ENCODE data around the gene KLRC1. TPM values are rescaled to one million over a fixed set of nuclear protein-coding genes. Genes with fewer than 3 reads are reported as not detected.
"Not testable (repeated sequence)": the region's sequence is repeated elsewhere in the genome, so short reads cannot be mapped to it uniquely, and the experiment has no call there.

Gene KLRC1
- 100 to 1,000 TPM; 200 to 440 (median 285) TPM for polyA plus RNA-seq

DNA sequence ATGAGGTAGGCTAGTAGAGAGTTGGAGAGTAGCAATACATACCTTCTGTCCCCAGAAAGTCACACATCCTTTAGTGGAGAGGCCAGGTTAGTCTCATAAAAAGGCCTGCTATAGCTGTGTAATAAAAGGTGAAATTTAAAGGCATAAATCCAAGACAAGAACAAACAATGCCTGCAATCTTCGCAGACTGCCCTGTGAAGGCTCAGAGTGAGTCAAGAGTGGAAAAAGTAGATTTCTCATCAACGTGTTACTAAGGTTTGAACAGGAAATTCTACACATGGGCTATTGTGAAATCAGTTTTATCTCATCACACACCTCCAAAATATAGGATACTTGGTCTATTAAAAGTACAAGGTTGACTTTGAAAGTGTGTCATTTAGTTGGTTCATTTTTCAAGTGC lies at the start of gene KLRC1:
KLRC1 (minus strand) TSS at position 222 of the 400 bp plus-strand sequence. CDS start 2,221 bp downstream, outside the sequence.
- H3K4me3 Mint-ChIP-seq, result peak within 1 kb of the TSS; percentile 85 to 98 (median 92)
- H3K27ac Mint-ChIP-seq, result peak within 1 kb of the TSS; percentile 86 to 97 (median 88)
- H3K4me1 Mint-ChIP-seq, result peaks cover 34 to 69% of the 10 kb centered on the region in 2 donors
- H3K36me3 Mint-ChIP-seq, result peaks cover 34 to 54% (median 47%) of the 10 kb centered on the region in 3 donors
- H3K9me3 Mint-ChIP-seq, result peaks cover 20 to 27% (median 26%) of the 10 kb centered on the region in 6 donors
- peak; percentile 22 to 53 (median 43) for DNase-seq
- peaks cover 0 to 5% (median 2%) of the 10 kb centered on the region in 3 donors for H3K27me3 Mint-ChIP-seq (ENCODE audit: low read depth in 3 of 3)

GRCh38 chr12:10501030-10501429 lies 47.9 kb upstream of the KLRC1 start:
- Mint-ChIP-seq H3K4me1 (peaks cover 32 to 50% of the 10 kb centered on the region in 2 donors), H3K4me3 (peak overlapping the region in 1 of 5 donors; percentile 78), H3K9me3 (no peaks in the 10 kb centered on the region), H3K36me3 (no peaks in the 10 kb centered on the region), H3K27ac (peak overlapping the region in 4 of 6 donors; percentile 8 to 84 (median 48)), H3K27me3 (ENCODE audit: low read depth in 3 of 3) (peaks cover 0 to 4% (median 3%) of the 10 kb centered on the region in 3 donors)
- peak in 2 of 3 donors; percentile 20 to 30 for DNase-seq

- Mint-ChIP-seq H3K4me3 (peak overlapping the region; percentile 59 to 80 (median 66)), H3K27ac (peak overlapping the region; percentile 80 to 98 (median 91)), H3K9me3 (no peaks in the 10 kb centered on the region), H3K27me3 (ENCODE audit: low read depth in 3 of 3) (peaks cover 0 to 7% (median 6%) of the 10 kb centered on the region in 3 donors), H3K4me1 (peaks cover 32 to 50% of the 10 kb centered on the region in 2 donors), H3K36me3 (no peaks in the 10 kb centered on the region)
- DNase-seq, result no peak
Measured at GRCh38 chr12:10498042-10498441, 44.9 kb upstream of the KLRC1 start.

- DNase-seq, result peak; percentile 78 to 87 (median 86)
- no peaks in the 10 kb centered on the region for H3K36me3 Mint-ChIP-seq
- H3K27ac Mint-ChIP-seq, result peak overlapping the region; percentile 80 to 98 (median 91)
- peaks cover 32 to 50% of the 10 kb centered on the region in 2 donors for H3K4me1 Mint-ChIP-seq
- peaks cover 0 to 7% (median 7%) of the 10 kb centered on the region in 3 donors for H3K27me3 Mint-ChIP-seq (ENCODE audit: low read depth in 3 of 3)
- no peaks in the 10 kb centered on the region for H3K9me3 Mint-ChIP-seq
- H3K4me3 Mint-ChIP-seq, result peak overlapping the region; percentile 59 to 80 (median 66)
Measured at GRCh38 chr12:10497602-10498001, 44.4 kb upstream of the KLRC1 start.

- Mint-ChIP-seq H3K4me1 (peaks cover 0 to 19% of the 10 kb centered on the region in 2 donors), H3K36me3 (peaks cover 0 to 2% (median 0%) of the 10 kb centered on the region in 3 donors), H3K9me3 (peaks cover 0 to 4% (median 0%) of the 10 kb centered on the region in 6 donors), H3K27ac (no peak overlapping the region), H3K4me3 (no peak overlapping the region), H3K27me3 (ENCODE audit: low read depth in 3 of 3) (peaks cover 0 to 8% (median 7%) of the 10 kb centered on the region in 3 donors)
- DNase-seq, result no peak
Measured at GRCh38 chr12:10491766-10492165, 38.6 kb upstream of the KLRC1 start.

- DNase-seq; H3K27me3 Mint-ChIP-seq (ENCODE audit: low read depth in 3 of 3); H3K4me3 Mint-ChIP-seq; H3K27ac Mint-ChIP-seq: not testable (repeated sequence)
- Mint-ChIP-seq H3K36me3 (peaks cover 13 to 26% (median 20%) of the 10 kb centered on the region in 3 donors), H3K9me3 (peaks cover 5 to 24% (median 12%) of the 10 kb centered on the region in 6 donors), H3K4me1 (peaks cover 17 to 41% of the 10 kb centered on the region in 2 donors)
Measured at GRCh38 chr12:10487328-10487727, 34.2 kb upstream of the KLRC1 start.

GRCh38 chr12:10481901-10482300 lies 28.7 kb upstream of the KLRC1 start:
- Mint-ChIP-seq H3K9me3 (peaks cover 5 to 37% (median 18%) of the 10 kb centered on the region in 6 donors), H3K4me3 (peak overlapping the region; percentile 72 to 85 (median 81)), H3K27ac (peak overlapping the region; percentile 77 to 94 (median 84))

DNA sequence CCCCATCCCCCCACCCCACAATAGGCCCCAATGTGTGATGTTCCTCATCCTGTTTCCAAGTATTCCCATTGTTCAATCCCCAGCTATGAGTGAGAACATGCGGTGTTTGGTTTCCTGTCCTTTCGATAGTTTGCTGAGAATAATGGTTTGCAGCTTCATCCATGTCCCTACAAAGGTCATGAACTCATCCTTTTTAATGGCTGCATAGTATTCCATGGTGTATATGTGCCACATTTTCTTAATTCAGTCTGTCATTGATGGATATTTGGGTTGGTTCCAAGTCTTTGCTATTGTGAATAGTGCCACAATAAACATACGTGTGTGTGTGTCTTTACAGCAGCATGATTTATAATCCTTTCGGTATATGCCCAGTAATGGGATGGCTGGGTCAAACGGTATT lies 19.6 kb upstream of the KLRC1 start:
- not testable (repeated sequence) for DNase-seq; H3K4me3 Mint-ChIP-seq; H3K27me3 Mint-ChIP-seq (ENCODE audit: low read depth in 3 of 3); H3K27ac Mint-ChIP-seq; H3K4me1 Mint-ChIP-seq
- Mint-ChIP-seq H3K9me3 (peaks cover 6 to 38% (median 16%) of the 10 kb centered on the region in 6 donors), H3K36me3 (peaks cover 10 to 48% (median 19%) of the 10 kb centered on the region in 3 donors)

More at GRCh38 chr12:10481901-10482300, 28.7 kb upstream of the KLRC1 start:
- Mint-ChIP-seq H3K4me1 (peaks cover 34 to 59% of the 10 kb centered on the region in 2 donors), H3K36me3 (peaks cover 23 to 40% (median 30%) of the 10 kb centered on the region in 3 donors)
- DNase-seq, result peak; percentile 69 to 79 (median 77)
- not testable (repeated sequence) for H3K27me3 Mint-ChIP-seq (ENCODE audit: low read depth in 3 of 3)

DNA sequence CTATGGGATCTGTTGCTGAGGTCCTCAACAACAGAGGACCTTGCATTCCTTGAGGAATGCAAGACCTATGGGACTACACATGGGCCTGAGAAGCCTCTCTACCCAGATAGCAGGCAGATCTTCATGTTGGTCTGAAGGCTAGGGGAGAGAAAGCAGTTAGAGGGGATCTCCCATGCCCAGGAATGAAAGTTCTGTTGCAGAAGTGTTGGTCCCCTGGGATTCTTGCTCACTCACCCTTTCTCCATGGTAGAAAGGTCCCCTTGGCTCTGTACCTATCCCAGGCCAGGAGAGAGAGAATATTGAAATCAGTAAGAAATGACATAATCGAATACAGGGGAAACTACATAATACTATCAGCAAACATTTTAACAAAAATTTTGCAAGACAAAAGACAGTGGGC lies 16.5 kb upstream of the KLRC1 start:
- peaks cover 1 to 5% (median 2%) of the 10 kb centered on the region in 3 donors for H3K27me3 Mint-ChIP-seq (ENCODE audit: low read depth in 3 of 3)
- no peak for DNase-seq
- peak overlapping the region in 1 of 6 donors; percentile 26 for H3K27ac Mint-ChIP-seq
- H3K4me3 Mint-ChIP-seq, result no peak overlapping the region
- H3K36me3 Mint-ChIP-seq, result peaks cover 0 to 31% (median 6%) of the 10 kb centered on the region in 3 donors
- peaks cover 2 to 7% of the 10 kb centered on the region in 2 donors for H3K4me1 Mint-ChIP-seq
- peaks cover 2 to 18% (median 9%) of the 10 kb centered on the region in 6 donors for H3K9me3 Mint-ChIP-seq

DNA sequence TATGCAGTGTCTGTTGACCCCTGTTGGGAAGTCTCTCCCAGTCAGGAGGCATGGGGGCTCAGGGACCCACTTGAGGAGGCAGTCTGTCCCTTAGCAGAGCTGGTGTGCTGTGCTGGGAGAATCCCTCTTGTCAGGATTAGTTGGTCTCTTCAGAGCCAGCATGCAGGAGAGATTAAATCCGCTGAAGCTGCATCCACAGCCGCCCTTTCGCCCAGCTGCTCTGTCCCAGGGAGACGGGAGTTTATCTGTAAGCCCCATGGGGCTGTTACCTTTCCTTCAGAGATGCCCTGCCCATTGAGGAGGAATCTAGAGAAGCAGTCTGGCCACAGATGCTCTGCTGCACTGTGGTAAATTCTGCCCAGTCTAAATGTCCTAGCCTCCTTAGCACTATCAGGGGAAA lies 13.1 kb upstream of the KLRC1 start:
- Mint-ChIP-seq H3K4me3 (no peak overlapping the region), H3K27ac (no peak overlapping the region), H3K4me1 (peaks cover 2 to 7% of the 10 kb centered on the region in 2 donors), H3K9me3 (peaks cover 6 to 17% (median 13%) of the 10 kb centered on the region in 6 donors), H3K27me3 (ENCODE audit: low read depth in 3 of 3) (peaks cover 0 to 7% (median 2%) of the 10 kb centered on the region in 3 donors), H3K36me3 (peaks cover 6 to 40% (median 7%) of the 10 kb centered on the region in 3 donors)
- no peak for DNase-seq

GRCh38 chr12:10457760-10458159 lies 4.6 kb upstream of the KLRC1 start:
- peak overlapping the region in 1 of 5 donors; percentile 12 for H3K4me3 Mint-ChIP-seq
- peaks cover 28 to 55% of the 10 kb centered on the region in 2 donors for H3K4me1 Mint-ChIP-seq
- peaks cover 26 to 45% (median 41%) of the 10 kb centered on the region in 3 donors for H3K36me3 Mint-ChIP-seq
- no peak for DNase-seq
- H3K27me3 Mint-ChIP-seq (ENCODE audit: low read depth in 3 of 3), result peaks cover 0 to 4% (median 0%) of the 10 kb centered on the region in 3 donors
- peak overlapping the region in 1 of 6 donors; percentile 17 for H3K27ac Mint-ChIP-seq
- peaks cover 30 to 51% (median 35%) of the 10 kb centered on the region in 6 donors for H3K9me3 Mint-ChIP-seq

GRCh38 chr12:10456856-10457255 lies 3.7 kb upstream of the KLRC1 start:
- H3K36me3 Mint-ChIP-seq, result peaks cover 26 to 36% (median 36%) of the 10 kb centered on the region in 3 donors
- H3K9me3 Mint-ChIP-seq, result peaks cover 24 to 42% (median 29%) of the 10 kb centered on the region in 6 donors
- H3K4me3 Mint-ChIP-seq, result no peak overlapping the region
- H3K27ac Mint-ChIP-seq, result no peak overlapping the region
- H3K4me1 Mint-ChIP-seq, result peaks cover 28 to 55% of the 10 kb centered on the region in 2 donors
- no peak for DNase-seq
- peaks cover 0 to 4% (median 0%) of the 10 kb centered on the region in 3 donors for H3K27me3 Mint-ChIP-seq (ENCODE audit: low read depth in 3 of 3)

- Mint-ChIP-seq H3K27ac (peak overlapping the region in 4 of 6 donors; percentile 34 to 93 (median 70)), H3K36me3 (peaks cover 34 to 35% (median 34%) of the 10 kb centered on the region in 3 donors), H3K4me1 (peaks cover 28 to 58% of the 10 kb centered on the region in 2 donors), H3K4me3 (no peak overlapping the region), H3K27me3 (ENCODE audit: low read depth in 3 of 3) (peaks cover 0 to 7% (median under 1%) of the 10 kb centered on the region in 3 donors), H3K9me3 (peaks cover 23 to 39% (median 28%) of the 10 kb centered on the region in 6 donors)
- DNase-seq, result no peak
Measured at GRCh38 chr12:10455766-10456165, 2.6 kb upstream of the KLRC1 start.

GRCh38 chr12:10454531-10454930 lies 1.4 kb upstream of the KLRC1 start:
- Mint-ChIP-seq H3K36me3 (peaks cover 35 to 43% (median 41%) of the 10 kb centered on the region in 3 donors), H3K4me1 (peaks cover 31 to 67% of the 10 kb centered on the region in 2 donors), H3K27ac (peak overlapping the region; percentile 77 to 93 (median 88)), H3K4me3 (peak overlapping the region in 4 of 5 donors; percentile 41 to 70 (median 56)), H3K9me3 (peaks cover 20 to 35% (median 27%) of the 10 kb centered on the region in 6 donors), H3K27me3 (ENCODE audit: low read depth in 3 of 3) (peaks cover 0 to 5% (median 2%) of the 10 kb centered on the region in 3 donors)
- DNase-seq, result peak in 2 of 3 donors; percentile 13 to 27

Measured in immature natural killer cell (primary cell).